Fibroblast of skin of back (primary cell): ENCODE data around the gene COL9A2.
A peak's percentile ranks its signal among the peaks of the same experiment; 100 is the strongest.

ENCODE experiments used
- DNase-seq: peaks from one replicate; pipeline ENCODE4 v3.0.0-alpha.2; 2013

The COL9A2 gene

GRCh38 chr1:40318476-40318875 is 1.4 kb upstream of the COL9A2 start:
- no peak for DNase-seq

GRCh38 chr1:40317394-40318074 is 448 bp upstream of the COL9A2 start:
- no peak for DNase-seq

- no peak for DNase-seq
These were observed 1.1 kb downstream of the COL9A2 start for GRCh38 chr1:40315795-40316594.

- peak; percentile 76 for DNase-seq
These were observed 1.8 kb downstream of the COL9A2 start for GRCh38 chr1:40315239-40315794.

GRCh38 chr1:40314721-40315238 is 2.3 kb downstream of the COL9A2 start:
- DNase-seq = no peak

- DNase-seq = no peak
These were observed 2.9 kb downstream of the COL9A2 start for GRCh38 chr1:40313958-40314720.

- peak; percentile 75 for DNase-seq
These were observed 3.6 kb downstream of the COL9A2 start for GRCh38 chr1:40313329-40313957.

- DNase-seq = no peak
These were observed 4.6 kb downstream of the COL9A2 start for GRCh38 chr1:40312238-40313205.

GRCh38 chr1:40311692-40312091 is 5.4 kb downstream of the COL9A2 start:
- DNase-seq = no peak

- no peak for DNase-seq
These were observed 6.0 kb downstream of the COL9A2 start for GRCh38 chr1:40310983-40311642.

GRCh38 chr1:40310129-40310461 is 7.0 kb downstream of the COL9A2 start:
- no peak for DNase-seq

GRCh38 chr1:40309374-40310128 is 7.5 kb downstream of the COL9A2 start:
- no peak for DNase-seq

GRCh38 chr1:40308036-40308727 is 8.9 kb downstream of the COL9A2 start:
- DNase-seq = no peak

- no peak for DNase-seq
These were observed 9.9 kb downstream of the COL9A2 start for GRCh38 chr1:40307186-40307585.

- DNase-seq = no peak
These were observed 10.8 kb downstream of the COL9A2 start for GRCh38 chr1:40306296-40306695.

GRCh38 chr1:40305871-40306270 is 11.2 kb downstream of the COL9A2 start:
- DNase-seq = no peak

- DNase-seq = no peak
These were observed 11.6 kb downstream of the COL9A2 start for GRCh38 chr1:40305451-40305850.

- no peak for DNase-seq
These were observed 13.3 kb downstream of the COL9A2 start for GRCh38 chr1:40303790-40304189.
